ENCODE measurements around the gene SCNN1A.

The SCNN1A gene

DNA sequence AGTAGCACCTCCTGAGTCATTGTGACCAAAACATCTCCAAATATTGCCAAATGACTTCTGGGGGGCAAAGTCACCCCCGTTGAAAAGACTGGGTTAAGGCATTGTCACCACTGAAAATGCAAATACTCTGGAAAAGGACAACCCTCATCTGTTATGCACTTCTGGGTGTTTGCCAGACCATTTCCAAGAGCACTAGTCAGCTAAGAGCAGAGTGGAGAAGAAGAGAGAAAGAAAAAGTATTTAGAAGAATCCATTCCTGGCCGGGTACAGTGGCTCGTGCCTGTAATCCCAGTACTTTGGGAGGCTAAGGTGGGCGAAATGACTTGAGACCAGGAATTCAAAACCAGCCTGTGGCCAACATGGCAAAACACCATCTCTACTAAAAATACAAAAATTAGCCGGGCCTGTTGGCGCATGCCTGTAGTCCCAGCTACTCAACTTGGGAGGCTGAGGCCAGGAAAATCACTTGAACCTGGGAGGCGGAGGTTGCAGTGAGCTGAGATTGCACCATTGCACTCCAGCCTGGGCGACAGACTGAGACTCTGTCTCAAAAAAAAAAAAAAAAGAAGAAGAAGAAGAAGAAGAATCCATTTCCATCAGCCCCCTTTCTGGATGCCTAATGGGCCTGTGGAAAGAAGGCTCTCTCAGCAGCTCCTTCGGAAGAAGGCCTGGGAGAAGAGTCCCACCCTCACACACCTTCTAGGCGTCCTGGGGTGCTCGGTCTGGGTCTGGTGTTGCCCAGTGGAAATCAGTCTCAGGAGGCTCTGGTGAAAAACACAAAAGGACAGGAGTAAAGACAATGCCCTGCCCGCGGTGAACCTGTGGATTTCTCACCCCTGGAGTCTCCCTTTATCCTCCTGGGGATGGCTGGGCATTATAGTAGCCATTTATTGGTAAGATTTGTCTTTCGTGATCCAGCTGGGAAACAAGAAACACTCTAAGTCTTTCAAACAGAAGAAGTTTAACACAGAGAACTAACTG is 5.1 kb upstream of the SCNN1A start:
- DNase-seq (ENCODE audit: extremely low spot score) = no peak
- POLR2A ChIA-PET = interaction anchor here (0.5 kb wide), 1 partner anchor 507 kb away, joined by 4 read pairs; no protein-coding TSS in a partner anchor

GRCh38 chr12:6378709-6379472 is 3.5 kb upstream of the SCNN1A start:
- ChIA-PET POLR2A (interaction anchor here (0.7 kb wide), 1 partner anchor 63 kb away, joined by 3 read pairs; no protein-coding TSS in a partner anchor), CTCF (interaction anchor here (1.0 kb wide), 1 partner anchor 39 kb away, joined by 3 read pairs; no protein-coding TSS in a partner anchor)
- DNase-seq (ENCODE audit: extremely low spot score) = no peak
- TF ChIP-seq CTCF (IDR thresholded peaks at IDR 0.05; ENCODE audit: control extremely low read depth, extremely low read depth, low read depth, missing control alignments) = no peak

More for the DNA sequence above, 5.1 kb upstream of the SCNN1A start:
- CTCF ChIA-PET = interaction anchor here (1.2 kb wide), 1 partner anchor 13 kb away, joined by 3 read pairs; no protein-coding TSS in a partner anchor
- TF ChIP-seq CTCF (IDR thresholded peaks at IDR 0.05; ENCODE audit: control extremely low read depth, extremely low read depth, low read depth, missing control alignments) = no peak

GRCh38 chr12:6377667-6377994 is 2.3 kb upstream of the SCNN1A start:
- CTCF ChIA-PET = interaction anchor here (1.0 kb wide), 1 partner anchor 21 kb away, joined by 3 read pairs; no protein-coding TSS in a partner anchor
- no peak for DNase-seq (ENCODE audit: extremely low spot score)
- no peak for TF ChIP-seq CTCF (IDR thresholded peaks at IDR 0.05; ENCODE audit: control extremely low read depth, extremely low read depth, low read depth, missing control alignments)
- POLR2A ChIA-PET = no interaction called here

GRCh38 chr12:6376870-6377666 is 1.7 kb upstream of the SCNN1A start:
- no peak for DNase-seq (ENCODE audit: extremely low spot score)
- no peak for TF ChIP-seq CTCF (IDR thresholded peaks at IDR 0.05; ENCODE audit: control extremely low read depth, extremely low read depth, low read depth, missing control alignments)
- ChIA-PET CTCF (interaction anchor here (1.0 kb wide), 1 partner anchor 20 kb away, joined by 3 read pairs; no protein-coding TSS in a partner anchor), POLR2A (no interaction called here)

- no peak for TF ChIP-seq CTCF (IDR thresholded peaks at IDR 0.05; ENCODE audit: control extremely low read depth, extremely low read depth, low read depth, missing control alignments)
- CTCF ChIA-PET = no interaction called here
- no peak for DNase-seq (ENCODE audit: extremely low spot score)
- POLR2A ChIA-PET = no interaction called here
Measured at GRCh38 chr12:6376079-6376869, 911 bp upstream of the SCNN1A start.

All from GM10248 (cell line).